HepG2 (cell line): ENCODE data around the gene PROS1. TPM values are rescaled to one million over a fixed set of nuclear protein-coding genes. Genes with fewer than 3 reads are reported as not detected.

ENCODE experiments used
- ATAC-seq: fragments of 200-7000 bp; cut with Tn5 transposase; 3 replicates; pipeline ENCODE4 v1.9.1; 2020; ENCODE audit warnings: mild to moderate bottlenecking, moderate library complexity
- BruUV-seq: library from RNA; stranded (reverse); fragments of 400-500 nt; replicated peaks from 2 replicates; lab custom pipeline; 2021; lab: Mats Ljungman, UMichigan
- CTCF ChIA-PET: fragments of 300-600 bp; formaldehyde crosslinking; extraction: SDS; loops from one replicate; lab custom pipeline; 2021; ENCODE audit warnings: low total read pairs, inconsistent platforms, low intra/inter-chr PET ratio; lab: Yijun Ruan, JAX
- POLR2A ChIA-PET: fragments of 350-600 bp; sonication (Branson Sonifier 250); formaldehyde crosslinking; loops from one replicate; lab custom pipeline; 2020; ENCODE audit warnings: antibody characterized with exemption, inconsistent platforms; lab: Yijun Ruan, JAX
- DNase-seq: peaks from one replicate; pipeline ENCODE4 v3.0.0-alpha.2; 2015; ENCODE audit warnings: low spot score
- FAIRE-seq: peaks from 3 replicates; lab custom pipeline; 2011; peaks lifted over from hg19 to GRCh38; lab: Jason Lieb, UNC
- H2AFZ ChIP-seq: one replicate; pipeline ENCODE4 v1.6.1; 2011; ENCODE audit warnings: low read length, inconsistent platforms
- H3K27ac ChIP-seq: fragments of 300-600 bp; 3 replicates; pipeline ENCODE4 v1.8.0; 2011; ENCODE audit warnings: mixed run types, mild to moderate bottlenecking, mixed read lengths, low read length, inconsistent platforms; ENCODE audit not compliant: insufficient read depth; ENCODE audit errors: extremely low read length
- H3K27me3 ChIP-seq, 2 experiments: fragments of 200-600 bp in 1 of 2; 2 replicates in 1 of 2; 3 replicates in 1 of 2; pipeline versions ENCODE4 v1.6.0 to v1.8.0; 2011; ENCODE audit warnings: low read length in 2 of 2, mild to moderate bottlenecking in 2 of 2, moderate library complexity in 2 of 2, inconsistent platforms in 1 of 2; ENCODE audit not compliant: insufficient read depth in 2 of 2, control insufficient read depth in 1 of 2
- H3K36me3 ChIP-seq, 2 experiments: fragments of 200-600 bp in 1 of 2; replicated peaks in 1 of 2; 2 replicates in 1 of 2; 3 replicates in 1 of 2; pipeline versions ENCODE4 v1.5.1 to v1.8.0; 2011; ENCODE audit warnings: low read length in 2 of 2, inconsistent platforms in 1 of 2; ENCODE audit not compliant: insufficient read depth in 2 of 2, control insufficient read depth in 1 of 2
- H3K4me1 ChIP-seq: 2 replicates; pipeline ENCODE4 v1.5.1; 2012; ENCODE audit warnings: low read length, inconsistent platforms; ENCODE audit not compliant: insufficient read depth
- H3K4me2 ChIP-seq: 2 replicates; pipeline ENCODE4 v1.6.0; 2011; ENCODE audit warnings: low read depth, low read length, inconsistent platforms
- H3K4me3 ChIP-seq, 3 experiments: fragments of 200-600 bp in 1 of 3; sonication (generic), shearing (Covaris generic) in 1 of 3; replicated peaks in 1 of 3; 2 replicates each; pipeline ENCODE4 v1.5.1; 2011 to 2016; ENCODE audit warnings: low read length in 3 of 3, inconsistent platforms in 2 of 3, low read depth in 2 of 3, mild to moderate bottlenecking in 2 of 3, control low read depth in 1 of 3, mixed read lengths in 1 of 3; ENCODE audit not compliant: insufficient read depth in 1 of 3
- H3K79me2 ChIP-seq: one replicate; pipeline ENCODE4 v1.6.1; 2011; ENCODE audit warnings: low read length, inconsistent platforms; ENCODE audit not compliant: insufficient read depth
- H3K9ac ChIP-seq: 2 replicates; pipeline ENCODE4 v1.6.0; 2011; ENCODE audit warnings: mild to moderate bottlenecking, low read depth, low read length, inconsistent platforms; ENCODE audit not compliant: insufficient read depth
- H3K9me3 ChIP-seq: 2 replicates; pipeline ENCODE4 v1.5.1; 2012; ENCODE audit warnings: mild to moderate bottlenecking, low read length
- H4K20me1 ChIP-seq: 2 replicates; pipeline ENCODE4 v1.6.0; 2011; ENCODE audit warnings: inconsistent platforms, mild to moderate bottlenecking, low read length, moderate library complexity; ENCODE audit not compliant: insufficient read depth
- BATF2 ChIP-seq: sonication (generic); formaldehyde crosslinking; IDR thresholded peaks from 2 replicates; pipeline ENCODE4 v1.8.0; 2022; ENCODE audit warnings: mild to moderate bottlenecking, missing genetic modification reagents, moderate library complexity
- FOXO1 ChIP-seq: sonication (generic); formaldehyde crosslinking; IDR thresholded peaks from 2 replicates; pipeline ENCODE4 v1.4.0; 2020; ENCODE audit warnings: missing genetic modification reagents
- HMG20B ChIP-seq: conservative IDR thresholded peaks from 2 replicates; pipeline ENCODE4 v1.6.1; 2016; ENCODE audit warnings: missing genetic modification reagents, missing compliant biosample characterization
- POLR2AphosphoS2 ChIP-seq: IDR thresholded peaks from 2 replicates; pipeline ENCODE4 v1.6.1; 2011; ENCODE audit warnings: low read depth, low read length, improper control_type of control experiment
- ZNF484 ChIP-seq: sonication (generic); formaldehyde crosslinking; IDR thresholded peaks from 2 replicates; pipeline ENCODE4 v1.5.1; 2020; ENCODE audit warnings: mild to moderate bottlenecking, low read depth, missing genetic modification reagents, borderline replicate concordance
- ZNF672 ChIP-seq: sonication (generic); formaldehyde crosslinking; IDR thresholded peaks from 2 replicates; pipeline ENCODE4 v1.8.1; 2022; ENCODE audit warnings: missing genetic modification reagents
- WGBS: methylation state at CpG from one replicate; pipeline ENCODE4 v1.1.6; 2017; ENCODE audit warnings: low lambda C conversion rate; 5-methylcytosine and 5-hydroxymethylcytosine counted together
- in situ Hi-C: cut with HindIII; loops from 2 replicates; pipeline ENCODE4 v1.10.0; 2017; ENCODE audit warnings: low pct_unique_long_range_greater_than_20kb; ENCODE audit not compliant: extremely low pct_ligation_motif_present
- intact Hi-C: fragments of 100-400 bp; cut with micrococcal nuclease; formaldehyde crosslinking; loops from one replicate; pipeline ENCODE4 v1.10.0; 2022; ENCODE audit not compliant: unreplicated experiment
- polyA plus RNA-seq, 8 experiments: library from polyadenylated mRNA; depleted of rRNA in 3 of 8; stranded (reverse) in 7 of 8; unstranded in 1 of 8; fragments of >200 nt; fragmentation: Illumina TruSeq in 4 of 8; extraction: Trizol in 4 of 8; gene quantifications; 2 replicates each; pipeline versions ENCODE4 v1.2.1 to v1.2.3, GENCODE V29; 2011 to 2016; ENCODE audit warnings: low read depth in 4 of 8, missing spikeins in 1 of 8, mixed read lengths in 1 of 8; ENCODE audit not compliant: insufficient read depth in 1 of 8
- total RNA-seq, 5 experiments: library from RNA; depleted of rRNA; stranded (reverse); fragments of >200 nt; fragmentation: Illumina TruSeq; extraction: Trizol; gene quantifications; 2 replicates each; pipeline ENCODE4 v1.2.3, GENCODE V29; 2016; ENCODE audit warnings: low read depth in 1 of 5
- TF ChIP-seq, protein P1 (sequence below): sonication (generic); formaldehyde crosslinking; IDR thresholded peaks from 2 replicates; pipeline ENCODE4 v1.5.1; 2020; ENCODE audit warnings: missing genetic modification reagents, mild to moderate bottlenecking, borderline replicate concordance
- TF ChIP-seq, protein P2 (sequence below): IDR thresholded peaks from 2 replicates; pipeline ENCODE4 v1.6.1; 2016; ENCODE audit warnings: missing compliant biosample characterization, missing genetic modification reagents, borderline replicate concordance

The PROS1 gene
- total and polyA plus RNA-seq, 2 of the 13 experiments (the other 11 are each of a cell fraction or from before 2014, with no cell fraction given) = 63.8 to 76.8 TPM

GRCh38 chr3:93930041-93930440, 43.7 kb downstream of the PROS1 start:
- peaks cover 0 to 4% of the 10 kb centered on the region in 2 experiments; a peak in 1 of 5 replicates for H3K36me3 ChIP-seq
- H3K4me2 ChIP-seq = no peak overlapping the region
- no peak overlapping the region for H3K4me3 ChIP-seq
- no peaks in the 10 kb centered on the region for H3K9me3 ChIP-seq
- no peaks in the 10 kb centered on the region for H4K20me1 ChIP-seq
- DNase-seq (no peak), FAIRE-seq (no peak), ATAC-seq (no peak)
- H3K79me2 ChIP-seq = no peaks in the 10 kb centered on the region
- no peak overlapping the region for H2AFZ ChIP-seq
- ChIA-PET POLR2A (no interaction called here), CTCF (no interaction called here)
- no peaks in the 10 kb centered on the region for H3K27me3 ChIP-seq
- intact Hi-C loops = no loop called here
- in situ Hi-C loops = no loop called here
- H3K9ac ChIP-seq = no peak overlapping the region
- WGBS = 95% methylated on average over 3 of the region's 3 CpGs
- TF ChIP-seq HMG20B (CRISPR knock-in tag) = no peak
- TF ChIP-seq, protein P1, sequence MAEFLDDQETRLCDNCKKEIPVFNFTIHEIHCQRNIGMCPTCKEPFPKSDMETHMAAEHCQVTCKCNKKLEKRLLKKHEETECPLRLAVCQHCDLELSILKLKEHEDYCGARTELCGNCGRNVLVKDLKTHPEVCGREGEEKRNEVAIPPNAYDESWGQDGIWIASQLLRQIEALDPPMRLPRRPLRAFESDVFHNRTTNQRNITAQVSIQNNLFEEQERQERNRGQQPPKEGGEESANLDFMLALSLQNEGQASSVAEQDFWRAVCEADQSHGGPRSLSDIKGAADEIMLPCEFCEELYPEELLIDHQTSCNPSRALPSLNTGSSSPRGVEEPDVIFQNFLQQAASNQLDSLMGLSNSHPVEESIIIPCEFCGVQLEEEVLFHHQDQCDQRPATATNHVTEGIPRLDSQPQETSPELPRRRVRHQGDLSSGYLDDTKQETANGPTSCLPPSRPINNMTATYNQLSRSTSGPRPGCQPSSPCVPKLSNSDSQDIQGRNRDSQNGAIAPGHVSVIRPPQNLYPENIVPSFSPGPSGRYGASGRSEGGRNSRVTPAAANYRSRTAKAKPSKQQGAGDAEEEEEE = no peak
- TF ChIP-seq BATF2 (CRISPR knock-in tag) = no peak
- TF ChIP-seq, protein P2, sequence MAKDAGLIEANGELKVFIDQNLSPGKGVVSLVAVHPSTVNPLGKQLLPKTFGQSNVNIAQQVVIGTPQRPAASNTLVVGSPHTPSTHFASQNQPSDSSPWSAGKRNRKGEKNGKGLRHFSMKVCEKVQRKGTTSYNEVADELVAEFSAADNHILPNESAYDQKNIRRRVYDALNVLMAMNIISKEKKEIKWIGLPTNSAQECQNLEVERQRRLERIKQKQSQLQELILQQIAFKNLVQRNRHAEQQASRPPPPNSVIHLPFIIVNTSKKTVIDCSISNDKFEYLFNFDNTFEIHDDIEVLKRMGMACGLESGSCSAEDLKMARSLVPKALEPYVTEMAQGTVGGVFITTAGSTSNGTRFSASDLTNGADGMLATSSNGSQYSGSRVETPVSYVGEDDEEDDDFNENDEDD (CRISPR knock-in tag) = no peak
- TF ChIP-seq POLR2AphosphoS2 = no peak
- TF ChIP-seq ZNF484 (CRISPR knock-in tag) = no peak
- no peak for TF ChIP-seq ZNF672
- TF ChIP-seq FOXO1 (CRISPR knock-in tag) = no peak
- H3K27ac ChIP-seq = no peak overlapping the region
- BruUV-seq = no TSS peak
- peaks cover 10% of the 10 kb centered on the region for H3K4me1 ChIP-seq
